LNCaP clone FGC (cell line): Measurements from ENCODE around the gene ERI2.

Experiments
- DNase-seq: peaks from one replicate; pipeline ENCODE4 v3.0.0-alpha.2; 2011; ENCODE audit warnings: low read depth
- H3K4me3 ChIP-seq: 2 replicates; pipeline ENCODE4 v1.5.1; 2011; ENCODE audit warnings: mild to moderate bottlenecking, low read depth, low read length, control low read depth
- TF ChIP-seq, protein P1 (sequence below): IDR thresholded peaks from 2 replicates; pipeline ENCODE4 v1.5.1; 2012; ENCODE audit warnings: mild to moderate bottlenecking; ENCODE audit not compliant: control insufficient read depth, insufficient read depth; ENCODE audit errors: extremely low read depth

The ERI2 gene

DNA sequence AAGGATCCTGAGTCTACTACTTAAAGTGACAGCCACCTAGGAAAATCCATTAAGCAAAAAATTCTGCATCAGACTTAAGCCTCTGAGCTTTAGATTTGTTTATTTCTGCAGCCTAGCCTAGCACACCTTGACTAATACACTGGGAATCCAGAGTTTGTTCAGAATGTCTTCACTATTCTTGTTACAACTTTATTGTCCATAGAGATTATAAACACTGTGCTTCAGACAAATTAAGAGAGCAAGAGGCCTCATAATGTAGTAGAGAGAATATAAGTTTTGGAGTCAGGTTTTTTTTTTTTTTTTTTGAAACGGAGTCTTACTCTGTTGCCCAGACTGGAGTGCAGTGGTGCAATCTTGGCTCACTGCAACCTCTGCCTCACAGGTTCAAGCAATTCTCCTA, 55.7 kb downstream of the ERI2 start:
- H3K4me3 ChIP-seq, result no peak overlapping the region
- TF ChIP-seq, protein P1, sequence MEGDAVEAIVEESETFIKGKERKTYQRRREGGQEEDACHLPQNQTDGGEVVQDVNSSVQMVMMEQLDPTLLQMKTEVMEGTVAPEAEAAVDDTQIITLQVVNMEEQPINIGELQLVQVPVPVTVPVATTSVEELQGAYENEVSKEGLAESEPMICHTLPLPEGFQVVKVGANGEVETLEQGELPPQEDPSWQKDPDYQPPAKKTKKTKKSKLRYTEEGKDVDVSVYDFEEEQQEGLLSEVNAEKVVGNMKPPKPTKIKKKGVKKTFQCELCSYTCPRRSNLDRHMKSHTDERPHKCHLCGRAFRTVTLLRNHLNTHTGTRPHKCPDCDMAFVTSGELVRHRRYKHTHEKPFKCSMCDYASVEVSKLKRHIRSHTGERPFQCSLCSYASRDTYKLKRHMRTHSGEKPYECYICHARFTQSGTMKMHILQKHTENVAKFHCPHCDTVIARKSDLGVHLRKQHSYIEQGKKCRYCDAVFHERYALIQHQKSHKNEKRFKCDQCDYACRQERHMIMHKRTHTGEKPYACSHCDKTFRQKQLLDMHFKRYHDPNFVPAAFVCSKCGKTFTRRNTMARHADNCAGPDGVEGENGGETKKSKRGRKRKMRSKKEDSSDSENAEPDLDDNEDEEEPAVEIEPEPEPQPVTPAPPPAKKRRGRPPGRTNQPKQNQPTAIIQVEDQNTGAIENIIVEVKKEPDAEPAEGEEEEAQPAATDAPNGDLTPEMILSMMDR, result no peak
- no peak for DNase-seq

DNA sequence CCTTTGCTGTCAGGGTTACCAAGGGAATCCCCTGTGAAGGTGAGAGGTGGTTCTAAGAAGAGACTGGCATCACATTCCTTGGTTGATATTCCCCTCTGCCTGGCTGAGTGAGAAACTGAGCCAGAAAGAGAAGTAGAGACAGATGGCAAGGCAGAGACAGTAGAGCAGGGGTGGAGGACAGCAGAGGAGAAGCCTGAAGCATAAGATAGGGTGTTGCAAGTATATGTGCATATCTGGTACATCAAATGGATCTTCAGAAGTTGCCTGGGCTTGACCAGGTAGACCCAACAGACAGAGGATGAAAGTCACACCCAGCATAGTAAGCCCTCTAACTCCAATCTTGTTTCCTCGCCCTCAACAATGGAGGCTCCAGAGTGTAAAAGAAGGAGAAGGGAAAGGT, 56.8 kb downstream of the ERI2 start:
- TF ChIP-seq, protein P1, result no peak
- no peak overlapping the region for H3K4me3 ChIP-seq
- no peak for DNase-seq

DNA sequence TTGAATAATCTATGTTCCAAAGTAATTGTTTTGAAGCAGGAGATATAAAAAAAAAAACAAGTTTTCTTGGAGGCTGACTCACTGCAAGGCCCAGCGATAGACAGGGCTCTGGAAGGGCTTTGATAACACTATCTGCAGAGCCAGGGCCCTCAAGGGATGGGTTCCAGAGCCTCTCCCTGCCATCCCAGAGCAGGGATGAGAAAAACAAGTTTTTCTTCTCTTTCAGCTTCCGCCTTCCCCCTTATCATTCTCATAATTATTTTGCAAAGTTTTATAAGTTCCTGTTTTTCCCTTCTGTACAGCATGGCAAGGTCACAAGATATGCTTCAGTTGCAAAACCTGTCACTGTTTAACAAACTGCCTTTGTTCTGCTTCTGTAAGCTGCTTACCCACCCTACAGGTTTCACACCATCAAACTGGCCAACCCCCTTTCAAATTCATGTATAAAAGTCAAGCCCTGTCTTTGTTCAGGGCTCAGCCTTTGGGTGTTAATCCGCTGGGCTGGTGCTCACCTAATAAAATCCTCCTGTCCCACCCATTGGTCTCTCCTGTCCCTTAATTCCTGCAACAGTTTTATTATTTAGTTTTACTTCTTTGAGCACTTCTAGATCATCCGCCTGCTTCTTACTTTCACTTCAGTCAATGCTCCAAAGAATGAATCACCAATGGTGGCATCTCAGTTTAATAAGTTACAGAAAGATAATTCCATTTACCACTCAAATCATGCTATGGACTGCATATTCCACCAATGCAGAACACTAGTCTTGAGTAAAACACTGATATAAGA, 59.0 kb downstream of the ERI2 start:
- TF ChIP-seq, protein P1, result no peak
- no peak for DNase-seq
- no peak overlapping the region for H3K4me3 ChIP-seq

DNA sequence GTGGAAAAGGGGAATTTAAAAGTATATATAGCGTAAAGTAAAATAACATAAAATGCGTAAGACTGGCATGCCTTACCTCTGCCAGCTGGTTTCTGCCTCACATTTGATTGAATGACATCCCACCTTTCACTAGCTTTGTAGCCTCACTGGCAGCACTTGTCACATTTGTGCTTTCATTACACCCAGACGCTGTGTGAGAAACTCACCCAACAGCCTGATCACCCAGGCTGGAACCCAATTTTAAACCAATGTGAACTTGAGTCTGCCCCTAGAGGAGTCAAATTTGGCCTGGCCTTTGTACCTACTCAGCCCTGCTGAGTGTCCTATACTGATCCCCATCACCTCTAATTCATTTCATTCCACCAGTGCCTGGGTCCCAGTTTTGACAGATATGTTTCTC, 59.8 kb downstream of the ERI2 start:
- no peak overlapping the region for H3K4me3 ChIP-seq
- no peak for DNase-seq
- TF ChIP-seq, protein P1, result no peak
